H1 (cell line): Measurements from ENCODE around the gene SESN3. TPM values are rescaled to one million over a fixed set of nuclear protein-coding genes. Genes with fewer than 3 reads are reported as not detected.

ENCODE experiments used
- BCL11A ChIP-seq, 2 experiments: IDR thresholded peaks; one replicate each; pipeline ENCODE4 v1.6.1; 2011; ENCODE audit warnings: low read depth in 2 of 2, low read length in 2 of 2, mild to moderate bottlenecking in 2 of 2
- GABPA ChIP-seq: IDR thresholded peaks from 2 replicates; pipeline ENCODE4 v1.6.1; 2011; ENCODE audit warnings: mild to moderate bottlenecking, low read length, moderate library complexity, borderline replicate concordance; ENCODE audit not compliant: insufficient read depth
- GTF2F1 ChIP-seq: IDR thresholded peaks from 2 replicates; pipeline ENCODE4 v1.6.1; 2012; ENCODE audit warnings: low read depth, low read length, improper control_type of control experiment, borderline replicate concordance
- KDM5A ChIP-seq: fragments of 200-600 bp; IDR thresholded peaks from 2 replicates; pipeline ENCODE4 v1.7.1; 2012; ENCODE audit warnings: mild to moderate bottlenecking, low read length, inconsistent platforms, mixed read lengths
- MAFK ChIP-seq: IDR thresholded peaks from 2 replicates; pipeline ENCODE4 v1.6.1; 2012; ENCODE audit warnings: low read depth, mild to moderate bottlenecking, improper control_type of control experiment, low read length
- PHF8 ChIP-seq: fragments of 200-600 bp; sonication (generic); conservative IDR thresholded peaks from 2 replicates; pipeline ENCODE4 v1.7.1; 2012; ENCODE audit warnings: low read depth, mild to moderate bottlenecking, inconsistent platforms, low read length, moderate library complexity
- POLR2AphosphoS5 ChIP-seq: IDR thresholded peaks from 2 replicates; pipeline ENCODE4 v1.6.1; 2011; ENCODE audit warnings: low read depth, low read length
- SAP30 ChIP-seq: fragments of 300-600 bp; sonication (generic); IDR thresholded peaks from 2 replicates; pipeline ENCODE4 v1.7.1; 2012; ENCODE audit warnings: low read length, moderate library complexity, mild to moderate bottlenecking, inconsistent platforms; ENCODE audit not compliant: insufficient read depth, insufficient replicate concordance
- polyA plus RNA-seq, 7 experiments: library from polyadenylated mRNA; depleted of rRNA in 3 of 7; stranded (reverse) in 5 of 7; unstranded in 2 of 7; fragments of >200 nt in 5 of 7; fragments of 200-250 nt in 2 of 7; gene quantifications; 1 replicate in 5 of 7; 2 replicates in 1 of 7; 4 replicates in 1 of 7; pipeline versions ENCODE4 v1.2.1 to v1.2.3, GENCODE V29; 2011 to 2013; ENCODE audit warnings: missing spikeins in 2 of 7, mixed read lengths in 2 of 7
- total RNA-seq: library from RNA; stranded (reverse); fragmentation: NEBNext Ultra II Directional; extraction: Animal tissue kit (Norgen Biotek cat#: 25700); gene quantifications from 2 replicates; pipeline ENCODE4 v1.2.1, GENCODE V29; 2021
- TF ChIP-seq, protein P1 (sequence below): IDR thresholded peaks from 2 replicates; pipeline ENCODE4 v1.6.1; 2012; ENCODE audit warnings: inconsistent platforms
- TF ChIP-seq, protein P2 (sequence below): IDR thresholded peaks from 2 replicates; pipeline ENCODE4 v1.6.1; 2011; ENCODE audit warnings: low read depth, mild to moderate bottlenecking, low read length; ENCODE audit not compliant: insufficient read depth

The SESN3 gene
- total and polyA plus RNA-seq, 2 of the 8 experiments (the other 6 are each of a cell fraction or from before 2014, with no cell fraction given): 10.2 to 31.1 TPM

DNA sequence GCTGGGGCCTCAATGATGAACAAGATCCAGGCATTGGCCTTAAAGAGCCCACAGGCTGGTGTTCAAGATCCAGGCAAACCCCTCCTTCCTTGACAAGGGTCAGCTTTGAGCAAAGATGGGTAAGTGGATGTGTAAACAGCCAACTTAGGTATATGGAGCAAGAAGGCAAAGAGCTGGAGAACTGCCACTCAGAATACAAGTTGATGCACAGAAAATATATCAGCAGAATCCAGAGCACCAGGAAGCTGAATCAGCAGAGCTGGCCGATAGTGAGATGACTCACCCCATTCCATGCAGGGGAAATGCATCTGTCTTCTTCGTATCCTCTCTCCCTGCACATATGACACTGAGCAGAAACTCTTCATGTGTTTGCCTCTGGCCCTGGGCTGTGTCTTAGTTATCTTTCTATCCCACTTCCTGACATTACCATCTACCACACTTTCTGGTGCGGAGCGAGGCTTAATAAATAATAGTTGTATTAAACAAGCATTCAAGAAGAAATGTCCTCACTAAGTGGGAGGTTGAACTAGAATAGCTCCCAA, 83.6 kb downstream of the SESN3 start (continued):
- TF ChIP-seq BCL11A (IDR thresholded peaks at IDR 0.05; ENCODE audit: low read depth in 2 of 2, low read length in 2 of 2) (no peak), POLR2AphosphoS5 (no peak), MAFK (no peak), GABPA (no peak), GTF2F1 (no peak), PHF8 (no peak), SAP30 (no peak), KDM5A (no peak)
- TF ChIP-seq, protein P1, sequence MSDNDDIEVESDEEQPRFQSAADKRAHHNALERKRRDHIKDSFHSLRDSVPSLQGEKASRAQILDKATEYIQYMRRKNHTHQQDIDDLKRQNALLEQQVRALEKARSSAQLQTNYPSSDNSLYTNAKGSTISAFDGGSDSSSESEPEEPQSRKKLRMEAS: no peak
- TF ChIP-seq, protein P2, sequence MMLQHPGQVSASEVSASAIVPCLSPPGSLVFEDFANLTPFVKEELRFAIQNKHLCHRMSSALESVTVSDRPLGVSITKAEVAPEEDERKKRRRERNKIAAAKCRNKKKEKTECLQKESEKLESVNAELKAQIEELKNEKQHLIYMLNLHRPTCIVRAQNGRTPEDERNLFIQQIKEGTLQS: no peak
